Mesodermal cell (in vitro differentiated cells): Measurements from ENCODE around the gene ADTRP.
A peak's percentile ranks its signal among the peaks of the same experiment; 100 is the strongest.
"Not testable (repeated sequence)": the region's sequence is repeated elsewhere in the genome, so short reads cannot be mapped to it uniquely, and the experiment has no call there.

ENCODE experiments used
- H3K27ac ChIP-seq: 2 replicates; pipeline ENCODE4 v1.7.0; 2013; ENCODE audit warnings: mild to moderate bottlenecking, low read depth, low read length, moderate library complexity; ENCODE audit not compliant: severe bottlenecking
- H3K36me3 ChIP-seq: 2 replicates; pipeline ENCODE4 v1.7.1; 2013; ENCODE audit warnings: mild to moderate bottlenecking, low read length, moderate library complexity; ENCODE audit not compliant: control insufficient read depth, insufficient read depth
- H3K4me1 ChIP-seq: one replicate; pipeline ENCODE4 v1.7.1; 2013; ENCODE audit warnings: mild to moderate bottlenecking, low read length; ENCODE audit not compliant: insufficient read depth, control insufficient read depth, poor library complexity, severe bottlenecking
- H3K4me3 ChIP-seq: 2 replicates; pipeline ENCODE4 v1.7.0; 2013; ENCODE audit warnings: low read length, control low read depth, mild to moderate bottlenecking; ENCODE audit not compliant: insufficient read depth, poor library complexity, severe bottlenecking; ENCODE audit errors: extremely low read depth
- H3K9me3 ChIP-seq: 2 replicates; pipeline ENCODE4 v1.7.1; 2013; ENCODE audit warnings: mild to moderate bottlenecking, low read length, moderate library complexity; ENCODE audit not compliant: control insufficient read depth
- WGBS, 2 experiments: methylation state at CpG; one replicate each; pipeline ENCODE4 v1.1.5; 2013; ENCODE audit warnings: missing lambda C conversion rate in 2 of 2; ENCODE audit not compliant: insufficient coverage in 2 of 2; 5-methylcytosine and 5-hydroxymethylcytosine counted together

The ADTRP gene

DNA sequence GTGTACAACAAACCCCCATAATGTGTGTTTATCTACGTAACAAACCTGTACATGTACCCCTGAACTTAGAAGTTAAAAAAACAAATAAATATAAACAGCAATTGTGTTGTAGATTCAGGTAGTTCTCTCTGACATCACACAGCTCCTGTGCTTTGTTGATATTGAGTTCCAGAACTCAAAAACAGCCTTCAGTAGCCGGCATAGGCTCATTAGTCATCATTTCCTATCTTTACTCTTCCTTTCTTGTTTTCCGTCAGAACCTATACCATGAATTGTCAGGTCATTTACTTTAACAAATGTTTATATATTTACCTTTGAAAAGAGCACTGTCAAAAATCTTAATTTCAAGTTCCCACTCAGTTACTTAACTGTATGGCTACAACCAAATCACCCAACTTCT, 88.8 kb downstream of the ADTRP start:
- peaks cover 25% of the 10 kb centered on the region for H3K4me1 ChIP-seq
- H3K9me3 ChIP-seq, result peaks cover 6% of the 10 kb centered on the region
- WGBS, 2 experiments, result 80% methylated on average over 1 of the region's 3 CpGs; no CpG with 5 or more reads in 1 of the 2 experiments
- no peak overlapping the region for H3K27ac ChIP-seq
- H3K36me3 ChIP-seq, result no peaks in the 10 kb centered on the region
- no peak overlapping the region for H3K4me3 ChIP-seq

- not testable (repeated sequence) for H3K9me3 ChIP-seq, H3K27ac ChIP-seq, H3K4me3 ChIP-seq, H3K36me3 ChIP-seq
- WGBS, 2 experiments, result 100% methylated on average over 1 of the region's 1 CpG; no CpG with 5 or more reads in 1 of the 2 experiments
- peaks cover 25% of the 10 kb centered on the region for H3K4me1 ChIP-seq
Observed at GRCh38 chr6:11689400-11689799, 89.2 kb downstream of the ADTRP start.

GRCh38 chr6:11688425-11688709, 90.2 kb downstream of the ADTRP start:
- H3K4me3 ChIP-seq, result no peak overlapping the region
- 100% methylated on average over 1 of the region's 1 CpG; no CpG with 5 or more reads in 1 of the 2 experiments for WGBS, 2 experiments
- H3K4me1 ChIP-seq, result peaks cover 25% of the 10 kb centered on the region
- no peak overlapping the region for H3K27ac ChIP-seq
- H3K9me3 ChIP-seq, result peaks cover 6% of the 10 kb centered on the region
- no peaks in the 10 kb centered on the region for H3K36me3 ChIP-seq

DNA sequence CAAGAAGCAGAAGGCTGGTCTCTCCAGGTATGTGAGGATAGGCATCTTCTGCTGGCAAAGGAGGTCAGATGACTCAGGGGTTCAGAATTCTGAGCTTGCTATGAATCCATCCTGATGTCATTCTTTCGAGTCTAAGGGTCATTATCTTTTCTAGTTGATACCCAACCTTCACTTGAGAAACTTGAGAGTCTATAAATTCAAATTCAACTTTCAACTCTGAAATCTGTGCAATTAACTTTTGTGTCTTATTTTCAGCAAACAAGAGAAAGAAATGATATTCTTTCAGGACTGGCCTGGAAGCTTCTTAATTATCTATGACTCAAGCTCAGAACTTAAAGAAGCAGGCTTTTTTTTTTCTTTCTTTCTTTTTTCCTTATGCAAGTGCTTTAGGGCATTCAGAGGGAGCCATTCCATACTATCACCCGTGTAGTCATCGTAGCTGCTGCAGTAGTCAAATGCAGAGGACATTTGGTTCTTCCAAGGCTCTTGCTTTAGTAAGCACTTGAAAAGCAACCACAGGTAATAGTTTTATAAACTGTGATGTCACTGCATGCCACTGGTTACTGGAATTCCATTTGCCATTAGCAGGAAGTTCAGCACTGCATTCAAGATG, 93.0 kb downstream of the ADTRP start:
- Histone ChIP-seq H3K27ac (peak overlapping the region; percentile 91), H3K4me1 (peaks cover 25% of the 10 kb centered on the region), H3K36me3 (no peaks in the 10 kb centered on the region), H3K4me3 (no peak overlapping the region), H3K9me3 (peaks cover 4% of the 10 kb centered on the region)
- WGBS, 2 experiments, result 71 to 76% methylated on average over 2 to 3 of the region's 3 CpGs

DNA sequence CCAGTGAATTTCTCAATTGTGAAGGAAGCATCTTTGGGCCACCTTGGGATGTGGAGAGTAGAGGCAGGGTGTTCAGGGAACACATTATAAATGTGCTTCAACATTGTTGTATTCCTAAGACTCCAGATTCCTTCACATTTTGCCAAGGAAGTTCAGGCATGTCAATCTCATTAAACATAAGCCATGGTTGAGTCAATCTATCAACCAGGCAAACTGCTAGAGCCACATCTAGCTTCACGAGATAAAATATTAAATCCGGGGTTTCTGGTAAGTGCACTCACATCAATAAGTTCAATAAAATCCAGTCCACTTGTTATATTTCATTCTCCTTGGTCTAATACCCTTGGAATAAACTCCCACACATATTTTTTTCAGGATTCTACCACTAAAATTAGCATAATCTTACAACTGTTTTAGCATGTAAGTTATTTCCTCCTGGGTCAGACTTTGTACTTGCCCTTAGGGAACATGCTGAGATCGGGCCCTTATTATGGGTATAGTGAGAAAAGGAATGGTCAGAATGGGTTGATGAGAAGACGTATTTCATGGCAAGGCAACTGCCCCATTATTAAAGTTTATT, 93.6 kb downstream of the ADTRP start:
- peaks cover 25% of the 10 kb centered on the region for H3K4me1 ChIP-seq
- H3K27ac ChIP-seq, result peak overlapping the region; percentile 91
- no peaks in the 10 kb centered on the region for H3K9me3 ChIP-seq
- no peaks in the 10 kb centered on the region for H3K36me3 ChIP-seq
- H3K4me3 ChIP-seq, result no peak overlapping the region
- WGBS, 2 experiments, result 93 to 94% methylated on average over 3 of the region's 4 CpGs

GRCh38 chr6:11683871-11684270, 94.7 kb downstream of the ADTRP start:
- H3K4me1 ChIP-seq, result peaks cover 25% of the 10 kb centered on the region
- 100% methylated on average over 1 of the region's 2 CpGs; no CpG with 5 or more reads in 1 of the 2 experiments for WGBS, 2 experiments
- H3K4me3 ChIP-seq, result no peak overlapping the region
- no peaks in the 10 kb centered on the region for H3K9me3 ChIP-seq
- no peaks in the 10 kb centered on the region for H3K36me3 ChIP-seq
- no peak overlapping the region for H3K27ac ChIP-seq

DNA sequence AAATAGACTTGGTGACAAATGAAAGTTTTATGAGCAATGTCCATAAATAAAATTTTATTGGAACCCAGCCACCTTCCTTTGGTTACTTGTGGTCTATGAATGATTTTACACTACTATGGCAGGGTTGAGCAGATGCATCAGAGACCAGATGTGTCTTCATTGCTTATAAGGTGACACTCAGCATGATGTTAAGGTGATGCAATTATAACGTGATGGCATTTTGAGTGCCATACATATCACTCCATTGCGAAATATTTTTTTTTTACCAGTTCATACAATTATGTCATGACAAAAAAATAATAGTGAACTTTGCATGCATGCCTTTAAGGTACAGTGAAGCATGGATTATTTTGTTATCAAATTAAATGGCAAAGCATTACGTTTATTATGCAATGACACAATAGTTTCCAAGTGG, 96.0 kb downstream of the ADTRP start:
- Histone ChIP-seq H3K4me1 (peaks cover 18% of the 10 kb centered on the region), H3K27ac (no peak overlapping the region), H3K36me3 (no peaks in the 10 kb centered on the region), H3K4me3 (no peak overlapping the region), H3K9me3 (no peaks in the 10 kb centered on the region)
- 83% methylated on average over 1 of the region's 3 CpGs; no CpG with 5 or more reads in 1 of the 2 experiments for WGBS, 2 experiments

DNA sequence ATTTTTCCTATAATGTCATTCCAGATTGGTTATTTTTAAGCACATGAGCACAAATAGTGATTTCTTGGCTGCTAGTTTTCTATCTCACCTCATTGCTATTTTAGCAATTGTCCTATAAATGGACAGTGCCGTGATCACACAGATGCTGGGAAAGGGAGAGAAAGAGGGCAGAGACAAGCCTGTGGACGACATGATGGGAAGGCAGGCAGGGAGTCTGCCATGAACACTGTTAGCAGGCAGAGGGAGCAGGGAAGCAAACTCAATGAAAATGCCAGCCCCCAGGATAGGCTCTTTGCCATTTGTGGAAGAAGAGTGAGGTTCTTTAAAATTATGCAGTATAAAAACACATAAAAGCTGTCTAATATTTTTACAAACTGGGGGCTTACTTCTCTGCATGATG, 96.8 kb downstream of the ADTRP start:
- H3K4me1 ChIP-seq, result peaks cover 10% of the 10 kb centered on the region
- H3K4me3 ChIP-seq, result no peak overlapping the region
- H3K36me3 ChIP-seq, result no peaks in the 10 kb centered on the region
- H3K9me3 ChIP-seq, result no peaks in the 10 kb centered on the region
- 80 to 88% methylated on average over 2 of the region's 2 CpGs for WGBS, 2 experiments
- H3K27ac ChIP-seq, result no peak overlapping the region

- Histone ChIP-seq H3K4me3 (no peak overlapping the region), H3K27ac (no peak overlapping the region), H3K9me3 (no peaks in the 10 kb centered on the region), H3K4me1 (peaks cover 10% of the 10 kb centered on the region), H3K36me3 (no peaks in the 10 kb centered on the region)
- WGBS, 2 experiments, result 90 to 100% methylated on average over 1 of the region's 1 CpG
Observed at GRCh38 chr6:11681357-11681756, 97.2 kb downstream of the ADTRP start.

GRCh38 chr6:11680479-11680878, 98.1 kb downstream of the ADTRP start:
- H3K4me1 ChIP-seq, H3K27ac ChIP-seq, H3K4me3 ChIP-seq, H3K36me3 ChIP-seq, H3K9me3 ChIP-seq: not testable (repeated sequence)
- WGBS, 2 experiments, result 88 to 96% methylated on average over 3 to 5 of the region's 7 CpGs

GRCh38 chr6:11679099-11679498, 99.5 kb downstream of the ADTRP start:
- WGBS, 2 experiments, result 100% methylated on average over 2 of the region's 2 CpGs
- Histone ChIP-seq H3K4me3 (no peak overlapping the region), H3K4me1 (no peaks in the 10 kb centered on the region), H3K9me3 (no peaks in the 10 kb centered on the region), H3K36me3 (no peaks in the 10 kb centered on the region), H3K27ac (no peak overlapping the region)
